Karpas-422 (cell line): ENCODE data around the gene GABRR3. TPM values are rescaled to one million over a fixed set of nuclear protein-coding genes. Genes with fewer than 3 reads are reported as not detected.

Source experiments
- DNase-seq: peaks from one replicate; pipeline ENCODE4 v3.0.0-alpha.2; 2015
- H2AFZ ChIP-seq: fragments of 200-600 bp; sonication (generic); 2 replicates; pipeline ENCODE4 v1.6.1; 2014; ENCODE audit warnings: antibody characterized with exemption, low read length, mixed read lengths
- H3K27ac ChIP-seq: fragments of 200-600 bp; sonication (generic); 2 replicates; pipeline ENCODE4 v1.5.1; 2014; ENCODE audit warnings: mild to moderate bottlenecking, low read length, moderate library complexity
- H3K27me3 ChIP-seq: fragments of 200-600 bp; sonication (generic); 2 replicates; pipeline ENCODE4 v1.6.1; 2014; ENCODE audit warnings: low read length, mixed read lengths
- H3K36me3 ChIP-seq: fragments of 200-600 bp; sonication (generic); 2 replicates; pipeline ENCODE4 v1.6.1; 2014; ENCODE audit warnings: low read length, mixed read lengths; ENCODE audit not compliant: insufficient read depth
- H3K4me1 ChIP-seq: fragments of 200-600 bp; sonication (generic); 2 replicates; pipeline ENCODE4 v1.6.1; 2014; ENCODE audit warnings: mild to moderate bottlenecking, low read length, mixed read lengths
- H3K4me2 ChIP-seq: fragments of 200-600 bp; sonication (generic); 2 replicates; pipeline ENCODE4 v1.6.1; 2014; ENCODE audit warnings: low read length, low read depth, mild to moderate bottlenecking; ENCODE audit not compliant: poor library complexity, severe bottlenecking
- H3K4me3 ChIP-seq: fragments of 200-600 bp; sonication (generic); 2 replicates; pipeline ENCODE4 v1.5.1; 2014; ENCODE audit warnings: mild to moderate bottlenecking, antibody characterized with exemption, low read length, mixed read lengths
- H3K79me2 ChIP-seq: fragments of 200-600 bp; sonication (generic); 2 replicates; pipeline ENCODE4 v1.6.1; 2014; ENCODE audit warnings: mild to moderate bottlenecking, low read length, mixed read lengths
- H3K9ac ChIP-seq: fragments of 200-600 bp; sonication (generic); 2 replicates; pipeline ENCODE4 v1.6.0; 2014; ENCODE audit warnings: low read length
- H3K9me2 ChIP-seq: fragments of 200-600 bp; sonication (generic), shearing (Covaris generic); replicated peaks from 2 replicates; pipeline ENCODE4 v1.6.0; 2014; ENCODE audit warnings: mild to moderate bottlenecking, low read length, moderate library complexity; ENCODE audit not compliant: insufficient read depth
- H3K9me3 ChIP-seq: fragments of 300-700, 200-600 bp; sonication (generic); 2 replicates; pipeline ENCODE4 v1.6.1; 2014; ENCODE audit warnings: low read length, mixed read lengths
- H4K20me1 ChIP-seq: fragments of 200-600 bp; sonication (generic); 2 replicates; pipeline ENCODE4 v1.6.1; 2014; ENCODE audit warnings: mild to moderate bottlenecking, antibody characterized with exemption, low read length, low read depth; ENCODE audit not compliant: insufficient read depth
- total RNA-seq: library from RNA; depleted of rRNA; stranded (reverse); fragments of >200 nt; shearing (Covaris generic); gene quantifications from 2 replicates; pipeline ENCODE4 v1.2.3, GENCODE V29; 2014; ENCODE audit warnings: low replicate concordance; rRNA removed

GABRR3 gene
- total RNA-seq: not detected in 2 replicates

DNA sequence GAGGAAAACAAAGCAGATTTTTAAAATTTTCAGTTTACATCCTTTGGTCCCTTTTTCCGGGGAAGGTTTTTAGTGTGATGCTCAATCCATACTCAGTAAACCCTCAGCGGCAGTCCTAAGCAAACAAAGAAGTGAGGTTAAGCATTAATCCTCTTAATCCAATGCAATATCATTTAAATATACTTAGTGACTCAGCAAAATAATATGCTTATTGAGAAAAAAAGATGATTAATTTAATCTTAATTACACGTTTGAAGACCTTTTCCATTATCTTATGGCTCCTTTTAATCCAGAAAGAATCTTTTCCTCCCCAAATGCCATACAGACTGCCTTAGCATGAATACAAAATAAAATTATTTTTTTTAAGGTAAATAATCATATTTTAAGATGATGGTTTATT is at the start of gene GABRR3:
TSS of gene GABRR3 (minus strand) at position 108 of the 400 bp plus-strand sequence. CDS start 328 bp downstream, outside the sequence.
- no peaks in the 10 kb centered on the region for H3K9me3 ChIP-seq
- no peaks in the 10 kb centered on the region for H3K79me2 ChIP-seq
- H3K4me3 ChIP-seq: no peak within 1 kb of the TSS
- no peak within 1 kb of the TSS for H3K27ac ChIP-seq
- H3K9ac ChIP-seq: no peak within 1 kb of the TSS
- no peaks in the 10 kb centered on the region for H3K9me2 ChIP-seq
- no peaks in the 10 kb centered on the region for H3K36me3 ChIP-seq
- no peaks in the 10 kb centered on the region for H3K4me1 ChIP-seq
- no peaks in the 10 kb centered on the region for H3K27me3 ChIP-seq
- no peak within 1 kb of the TSS for H3K4me2 ChIP-seq
- no peaks in the 10 kb centered on the region for H4K20me1 ChIP-seq
- DNase-seq: no peak
- H2AFZ ChIP-seq: no peak within 1 kb of the TSS

GRCh38 chr3:98073486-98073885 is 38.4 kb upstream of the GABRR3 start:
- Histone ChIP-seq H3K79me2 (no peaks in the 10 kb centered on the region), H3K27me3 (no peaks in the 10 kb centered on the region), H3K36me3 (no peaks in the 10 kb centered on the region), H3K4me3 (no peak overlapping the region), H3K27ac (no peak overlapping the region), H4K20me1 (no peaks in the 10 kb centered on the region), H2AFZ (no peak overlapping the region), H3K4me2 (no peak overlapping the region), H3K4me1 (no peaks in the 10 kb centered on the region), H3K9ac (no peak overlapping the region), H3K9me3 (no peaks in the 10 kb centered on the region), H3K9me2 (no peaks in the 10 kb centered on the region)
- DNase-seq: no peak

DNA sequence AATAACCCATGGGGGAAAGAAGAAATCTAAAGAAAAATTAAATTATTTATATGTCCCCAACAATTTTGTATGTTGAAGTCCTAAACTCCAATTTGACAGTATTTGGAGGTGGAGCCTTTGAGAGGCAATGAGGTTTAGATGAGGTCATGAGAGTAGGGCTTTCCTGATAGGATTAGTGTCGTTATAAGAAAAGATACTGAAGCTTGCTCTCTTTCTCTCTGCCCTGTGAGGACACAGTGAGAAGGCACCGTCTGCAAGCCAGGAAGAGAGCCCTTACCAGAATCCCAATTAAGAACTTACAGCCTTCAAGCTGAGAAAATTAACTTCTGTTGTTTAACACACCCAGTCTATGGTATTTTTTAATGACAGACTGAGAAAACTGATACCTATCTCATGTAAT is 35.7 kb upstream of the GABRR3 start:
- no peaks in the 10 kb centered on the region for H3K27me3 ChIP-seq
- H3K79me2 ChIP-seq: no peaks in the 10 kb centered on the region
- no peak overlapping the region for H3K4me3 ChIP-seq
- H3K4me1 ChIP-seq: no peaks in the 10 kb centered on the region
- no peak for DNase-seq
- H3K9me3 ChIP-seq: no peaks in the 10 kb centered on the region
- no peak overlapping the region for H2AFZ ChIP-seq
- H4K20me1 ChIP-seq: no peaks in the 10 kb centered on the region
- no peak overlapping the region for H3K9ac ChIP-seq
- no peak overlapping the region for H3K4me2 ChIP-seq
- H3K27ac ChIP-seq: no peak overlapping the region
- H3K9me2 ChIP-seq: no peaks in the 10 kb centered on the region
- no peaks in the 10 kb centered on the region for H3K36me3 ChIP-seq

DNA sequence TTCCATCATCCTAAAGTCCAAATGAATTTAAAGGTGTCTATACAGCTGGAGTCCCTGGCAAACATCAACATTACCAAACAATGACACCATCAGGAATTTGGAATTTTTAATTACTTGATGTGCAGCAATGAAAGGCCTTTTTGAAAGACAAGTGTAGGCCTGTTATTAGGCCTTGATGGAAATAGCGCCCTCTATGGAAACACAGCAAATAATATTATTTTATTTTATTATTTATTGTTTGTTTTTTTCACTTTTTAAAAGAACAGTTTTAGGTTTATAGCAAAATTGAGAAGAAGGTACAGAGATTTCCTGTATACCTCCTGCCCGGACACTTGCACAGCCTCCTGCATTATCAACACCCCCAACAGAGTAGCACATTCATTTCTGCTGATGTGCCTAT is 33.7 kb upstream of the GABRR3 start:
- no peaks in the 10 kb centered on the region for H3K4me1 ChIP-seq
- no peaks in the 10 kb centered on the region for H3K9me3 ChIP-seq
- DNase-seq: no peak
- H3K27ac ChIP-seq: no peak overlapping the region
- no peaks in the 10 kb centered on the region for H3K36me3 ChIP-seq
- H3K4me2 ChIP-seq: no peak overlapping the region
- no peaks in the 10 kb centered on the region for H3K9me2 ChIP-seq
- no peaks in the 10 kb centered on the region for H3K27me3 ChIP-seq
- no peaks in the 10 kb centered on the region for H3K79me2 ChIP-seq
- H3K4me3 ChIP-seq: no peak overlapping the region
- no peak overlapping the region for H3K9ac ChIP-seq
- no peak overlapping the region for H2AFZ ChIP-seq
- H4K20me1 ChIP-seq: no peaks in the 10 kb centered on the region

DNA sequence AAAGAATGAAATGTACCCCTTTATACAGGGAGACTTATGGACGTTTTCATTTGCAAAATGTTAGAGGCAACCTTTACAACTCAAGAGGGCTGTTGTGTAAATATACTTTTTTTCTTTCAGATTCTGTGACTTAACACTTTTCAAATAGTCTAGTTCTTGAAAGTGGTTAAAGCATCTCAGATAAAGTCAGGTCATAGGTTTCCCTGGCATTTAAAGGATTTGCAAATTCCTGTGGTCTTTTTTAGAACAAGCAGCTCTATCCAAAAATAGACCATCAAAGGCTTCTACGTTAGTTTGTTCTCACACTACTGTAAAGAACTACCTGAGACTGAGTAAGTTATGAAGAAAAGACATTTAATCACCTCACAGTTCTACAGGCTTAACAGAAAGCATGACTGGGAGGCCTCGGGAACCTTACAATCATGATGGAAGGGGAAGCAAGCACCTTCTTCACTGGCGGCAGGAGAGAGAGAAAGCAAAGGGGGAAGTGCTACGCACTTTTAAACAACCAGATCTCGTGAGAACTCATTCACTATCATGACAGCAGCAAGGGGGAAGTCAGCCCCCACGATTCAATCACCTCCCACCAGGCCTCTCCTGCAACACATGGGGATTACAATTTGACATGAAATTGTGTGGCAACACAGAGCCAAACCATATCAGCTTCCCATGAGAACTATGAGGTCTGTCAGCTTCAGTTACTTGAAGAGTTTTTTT is 23.3 kb upstream of the GABRR3 start:
- Histone ChIP-seq H2AFZ (no peak overlapping the region), H3K36me3 (no peaks in the 10 kb centered on the region)

DNA sequence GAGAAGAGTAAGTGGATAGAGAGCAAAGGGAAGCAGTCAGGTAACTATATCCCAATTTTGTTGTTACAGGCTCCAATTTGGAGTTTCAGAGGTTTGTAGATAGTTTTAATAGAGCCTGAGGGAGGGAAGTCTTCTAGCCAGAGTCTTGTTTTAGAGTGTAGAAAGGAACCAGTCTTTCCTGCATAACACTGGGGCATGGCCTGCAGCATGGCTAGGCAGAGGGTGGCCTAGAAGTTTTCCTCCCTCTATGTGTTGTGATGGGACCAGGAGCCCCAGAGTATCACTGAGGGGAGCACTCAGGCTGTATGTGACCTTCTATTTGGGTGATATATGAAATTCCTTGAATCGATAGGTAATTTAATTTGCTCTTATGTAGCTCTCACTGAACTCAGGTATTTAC is 22.5 kb upstream of the GABRR3 start:
- Histone ChIP-seq H3K4me1 (no peaks in the 10 kb centered on the region), H3K9me3 (no peaks in the 10 kb centered on the region), H3K27me3 (no peaks in the 10 kb centered on the region), H3K36me3 (no peaks in the 10 kb centered on the region), H3K79me2 (no peaks in the 10 kb centered on the region), H3K27ac (no peak overlapping the region), H3K4me3 (no peak overlapping the region), H3K4me2 (no peak overlapping the region), H4K20me1 (no peaks in the 10 kb centered on the region), H2AFZ (no peak overlapping the region), H3K9me2 (no peaks in the 10 kb centered on the region), H3K9ac (no peak overlapping the region)
- no peak for DNase-seq

More for the DNA sequence above, 23.3 kb upstream of the GABRR3 start:
- no peak overlapping the region for H3K4me3 ChIP-seq
- H3K4me1 ChIP-seq: no peaks in the 10 kb centered on the region
- H3K79me2 ChIP-seq: no peaks in the 10 kb centered on the region
- H3K9me3 ChIP-seq: no peaks in the 10 kb centered on the region
- H4K20me1 ChIP-seq: no peaks in the 10 kb centered on the region
- H3K9ac ChIP-seq: no peak overlapping the region
- H3K27me3 ChIP-seq: no peaks in the 10 kb centered on the region
- no peak for DNase-seq
- no peak overlapping the region for H3K4me2 ChIP-seq
- H3K27ac ChIP-seq: no peak overlapping the region
- H3K9me2 ChIP-seq: no peaks in the 10 kb centered on the region

DNA sequence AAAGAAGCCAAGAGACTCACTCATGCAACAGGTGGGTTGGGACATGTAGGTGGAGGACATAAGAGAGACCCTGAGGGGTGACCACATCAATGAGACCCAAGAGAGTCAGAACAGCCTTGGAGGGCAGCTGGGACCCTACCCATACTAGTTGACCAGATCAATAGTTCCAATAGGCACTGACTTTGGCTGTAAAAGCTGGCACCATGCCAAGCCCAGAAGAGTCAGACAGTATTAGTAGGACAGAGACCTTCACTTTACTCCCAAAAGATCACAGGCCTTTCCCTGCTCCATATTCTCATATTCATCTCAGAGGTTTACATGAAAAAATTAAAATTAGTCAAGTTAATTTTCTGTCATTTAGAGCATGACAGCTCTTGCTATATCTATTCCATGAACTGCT is 20.9 kb upstream of the GABRR3 start:
- no peak overlapping the region for H3K27ac ChIP-seq
- H3K4me1 ChIP-seq: no peaks in the 10 kb centered on the region
- H3K36me3 ChIP-seq: no peaks in the 10 kb centered on the region
- H3K27me3 ChIP-seq: no peaks in the 10 kb centered on the region
- H3K79me2 ChIP-seq: no peaks in the 10 kb centered on the region
- H2AFZ ChIP-seq: no peak overlapping the region
- H3K9ac ChIP-seq: no peak overlapping the region
- no peak overlapping the region for H3K4me3 ChIP-seq
- H4K20me1 ChIP-seq: no peaks in the 10 kb centered on the region
- no peak overlapping the region for H3K4me2 ChIP-seq
- H3K9me3 ChIP-seq: no peaks in the 10 kb centered on the region
- H3K9me2 ChIP-seq: no peaks in the 10 kb centered on the region
- DNase-seq: no peak

GRCh38 chr3:98049271-98049670 is 14.2 kb upstream of the GABRR3 start:
- H3K9me3 ChIP-seq: no peaks in the 10 kb centered on the region
- H3K27me3 ChIP-seq: no peaks in the 10 kb centered on the region
- H3K4me3 ChIP-seq: no peak overlapping the region
- H3K79me2 ChIP-seq: no peaks in the 10 kb centered on the region
- H3K9me2 ChIP-seq: no peaks in the 10 kb centered on the region
- H3K9ac ChIP-seq: no peak overlapping the region
- no peaks in the 10 kb centered on the region for H4K20me1 ChIP-seq
- no peak overlapping the region for H3K27ac ChIP-seq
- no peak overlapping the region for H3K4me2 ChIP-seq
- H3K4me1 ChIP-seq: no peaks in the 10 kb centered on the region
- H2AFZ ChIP-seq: no peak overlapping the region
- H3K36me3 ChIP-seq: no peaks in the 10 kb centered on the region
- no peak for DNase-seq
